T-helper 2 cell treated with Interferon-gamma antibody and Interleukin-4, amounts not matched to agents 100 ng/mL and 5 ng/mL, for 36 hours (primary cell): ENCODE results near the gene NBPF14. TPM values are rescaled to one million over a fixed set of nuclear protein-coding genes. Genes with fewer than 3 reads are reported as not detected.

Experiments
- total RNA-seq: library from RNA; stranded (reverse); gene quantifications from 2 replicates; pipeline ENCODE4 v1.2.3, GENCODE V29; 2022

NBPF14 gene
- total RNA-seq, 1 donor from 2014 or later: 28.1 TPM

Other genes starting within 250 kb of the NBPF14 start
- 0.41 and 0.68 TPM in 2 replicates for gene PPIAL4G, start 112.7 kb downstream of the NBPF14 start, total RNA-seq
- gene NUDT4B, start 152.8 kb upstream of the NBPF14 start, total RNA-seq: 0.36 and 1.4 TPM in 2 replicates
- 28.1 and 32.6 TPM in 2 replicates for gene PDE4DIP, start 248.4 kb upstream of the NBPF14 start, total RNA-seq